H1 (cell line): ENCODE measurements around the gene NCOA6. TPM values are rescaled to one million over a fixed set of nuclear protein-coding genes. Genes with fewer than 3 reads are reported as not detected.

Experiments
- CTCF ChIA-PET: fragments of 300-600 bp; sonication (Branson Sonifier 250); formaldehyde crosslinking; loops from one replicate; lab custom pipeline; 2021; ENCODE audit not compliant: partially characterized antibody; lab: Charles Lee
- POLR2A ChIA-PET: fragments of 300-600 bp; sonication (Branson Sonifier 250); formaldehyde crosslinking; loops from one replicate; lab custom pipeline; 2021; ENCODE audit warnings: inconsistent platforms; ENCODE audit not compliant: partially characterized antibody; lab: Charles Lee
- DNase-seq, 2 experiments: peaks; one replicate each; pipeline versions ENCODE4 v3.0.0 to v3.0.0-alpha.2; 2010 to 2022; ENCODE audit warnings: low spot score in 2 of 2, low read depth in 1 of 2, mixed read lengths in 1 of 2
- FAIRE-seq: peaks from 2 replicates; lab custom pipeline; 2011; peaks lifted over from hg19 to GRCh38; lab: Jason Lieb, UNC
- H2AFZ ChIP-seq: 2 replicates; pipeline ENCODE4 v1.8.1; 2012; ENCODE audit warnings: low read length, inconsistent platforms
- H2AK5ac ChIP-seq: 2 replicates; pipeline ENCODE4 v1.6.1; 2013; ENCODE audit warnings: low read depth, low read length
- H2BK120ac ChIP-seq: replicated peaks from 2 replicates; pipeline ENCODE3; 2013; ENCODE audit warnings: low read depth, low read length, inconsistent platforms
- H2BK12ac ChIP-seq: 2 replicates; pipeline ENCODE4 v1.6.1; 2013; ENCODE audit warnings: low read depth, low read length
- H2BK15ac ChIP-seq: 2 replicates; pipeline ENCODE4 v1.6.1; 2013; ENCODE audit warnings: low read length
- H2BK20ac ChIP-seq: 2 replicates; pipeline ENCODE4 v1.6.1; 2013; ENCODE audit warnings: low read length
- H2BK5ac ChIP-seq: 2 replicates; pipeline ENCODE4 v1.6.1; 2013; ENCODE audit warnings: low read depth, low read length
- H3K14ac ChIP-seq: 2 replicates; pipeline ENCODE4 v1.6.1; 2013; ENCODE audit warnings: inconsistent platforms; ENCODE audit not compliant: insufficient read length
- H3K18ac ChIP-seq: 2 replicates; pipeline ENCODE4 v1.6.1; 2013; ENCODE audit warnings: low read length; ENCODE audit errors: extremely low read depth
- H3K23ac ChIP-seq: 2 replicates; pipeline ENCODE4 v1.6.1; 2013; ENCODE audit warnings: inconsistent platforms; ENCODE audit not compliant: insufficient read length
- H3K23me2 ChIP-seq: 2 replicates; pipeline ENCODE4 v1.6.1; 2013; ENCODE audit warnings: low read depth, low read length
- H3K27ac ChIP-seq: 2 replicates; pipeline ENCODE4 v1.6.1; 2011; ENCODE audit warnings: low read depth, low read length, inconsistent platforms
- H3K27me3 ChIP-seq, 4 experiments: replicated peaks in 1 of 4; 1 replicate in 1 of 4; 2 replicates in 3 of 4; pipeline versions ENCODE4 v1.6.1 to v1.8.1; 2011 to 2013; ENCODE audit warnings: low read length in 3 of 4, mild to moderate bottlenecking in 3 of 4, inconsistent platforms in 2 of 4, mixed read lengths in 2 of 4, moderate library complexity in 1 of 4; ENCODE audit not compliant: control insufficient read depth in 3 of 4, insufficient read depth in 3 of 4; ENCODE audit errors: extremely low read depth in 1 of 4
- H3K36me3 ChIP-seq, 4 experiments: 2 replicates each; pipeline versions ENCODE4 v1.6.1 to v1.8.1; 2011 to 2013; ENCODE audit warnings: mild to moderate bottlenecking in 4 of 4, low read length in 3 of 4, moderate library complexity in 2 of 4, control low read depth in 1 of 4, inconsistent platforms in 1 of 4; ENCODE audit not compliant: insufficient read depth in 4 of 4, control insufficient read depth in 2 of 4
- H3K4ac ChIP-seq: replicated peaks from 2 replicates; pipeline ENCODE3; 2013; ENCODE audit warnings: low read length, low read depth, mixed read lengths, inconsistent platforms; ENCODE audit not compliant: insufficient read length
- H3K4me1 ChIP-seq, 4 experiments: replicated peaks in 1 of 4; 1 replicate in 1 of 4; 2 replicates in 3 of 4; pipeline versions ENCODE4 v1.6.1 to v1.8.1; 2011 to 2013; ENCODE audit warnings: low read length in 3 of 4, inconsistent platforms in 2 of 4, mixed read lengths in 1 of 4; ENCODE audit not compliant: insufficient read depth in 4 of 4, control insufficient read depth in 3 of 4
- H3K4me2 ChIP-seq, 2 experiments: 2 replicates each; pipeline versions ENCODE4 v1.6.1 to v1.8.1; 2011 to 2013; ENCODE audit warnings: low read depth in 2 of 2, low read length in 2 of 2, control low read depth in 1 of 2, inconsistent platforms in 1 of 2, mild to moderate bottlenecking in 1 of 2; ENCODE audit not compliant: insufficient read depth in 1 of 2
- H3K4me3 ChIP-seq, 4 experiments: fragments of 200-600, 300-600 bp in 1 of 4; sonication (generic), shearing (Covaris generic), sonication (Bioruptor Twin) in 1 of 4; 2 replicates each; pipeline versions ENCODE4 v1.5.1 to v1.8.1; 2011 to 2016; ENCODE audit warnings: low read length in 4 of 4, low read depth in 3 of 4, control low read depth in 2 of 4, inconsistent platforms in 2 of 4, mild to moderate bottlenecking in 2 of 4, mixed read lengths in 1 of 4, moderate library complexity in 1 of 4; ENCODE audit not compliant: insufficient read depth in 2 of 4; ENCODE audit errors: extremely low read depth in 1 of 4
- H3K56ac ChIP-seq: replicated peaks from 2 replicates; pipeline ENCODE3; 2013; ENCODE audit warnings: low read depth, mild to moderate bottlenecking, mixed read lengths, low read length, inconsistent platforms; ENCODE audit not compliant: insufficient read length
- H3K79me1 ChIP-seq: 2 replicates; pipeline ENCODE4 v1.6.1; 2013; ENCODE audit warnings: low read depth, low read length, control low read depth
- H3K79me2 ChIP-seq, 2 experiments: 2 replicates each; pipeline versions ENCODE4 v1.6.1 to v1.8.1; 2012 to 2013; ENCODE audit warnings: low read length in 2 of 2, mild to moderate bottlenecking in 2 of 2, inconsistent platforms in 1 of 2; ENCODE audit not compliant: insufficient read depth in 2 of 2, control insufficient read depth in 1 of 2
- H3K9ac ChIP-seq, 4 experiments: replicated peaks in 1 of 4; 1 replicate in 1 of 4; 2 replicates in 3 of 4; pipeline versions ENCODE4 v1.6.1 to v1.8.1; 2011 to 2013; ENCODE audit warnings: low read depth in 3 of 4, low read length in 3 of 4, control low read depth in 2 of 4, mild to moderate bottlenecking in 2 of 4, moderate library complexity in 2 of 4, inconsistent platforms in 1 of 4; ENCODE audit errors: extremely low read depth in 1 of 4
- H3K9me3 ChIP-seq, 2 experiments: 2 replicates each; pipeline versions ENCODE4 v1.6.1 to v1.8.1; 2012 to 2013; ENCODE audit warnings: mild to moderate bottlenecking in 2 of 2, moderate library complexity in 2 of 2, control low read depth in 1 of 2, inconsistent platforms in 1 of 2, low read depth in 1 of 2, low read length in 1 of 2, mixed read lengths in 1 of 2; ENCODE audit not compliant: insufficient read depth in 2 of 2
- H4K20me1 ChIP-seq, 2 experiments: replicated peaks in 1 of 2; 2 replicates each; pipeline versions ENCODE3 to v1.8.1; 2011 to 2013; ENCODE audit warnings: inconsistent platforms in 2 of 2, low read length in 2 of 2, mild to moderate bottlenecking in 1 of 2; ENCODE audit not compliant: insufficient read depth in 2 of 2, control insufficient read depth in 1 of 2
- H4K5ac ChIP-seq: 2 replicates; pipeline ENCODE4 v1.6.1; 2013; ENCODE audit warnings: low read length, low read depth, mixed read lengths, inconsistent platforms; ENCODE audit not compliant: insufficient read length
- H4K8ac ChIP-seq: 2 replicates; pipeline ENCODE4 v1.8.0; 2013; ENCODE audit warnings: mild to moderate bottlenecking, moderate library complexity, low read length, inconsistent platforms; ENCODE audit not compliant: insufficient read depth; ENCODE audit errors: extremely low read depth
- H4K91ac ChIP-seq: replicated peaks from 2 replicates; pipeline ENCODE3; 2013; ENCODE audit warnings: low read length, mixed read lengths, inconsistent platforms; ENCODE audit not compliant: insufficient read length
- ASH2L ChIP-seq: fragments of 200-600, 300-600 bp; sonication (generic); IDR thresholded peaks from one replicate; pipeline ENCODE4 v1.7.1; 2017; ENCODE audit warnings: low read length
- BACH1 ChIP-seq: IDR thresholded peaks from 2 replicates; pipeline ENCODE4 v1.6.1; 2012; ENCODE audit warnings: low read length, improper control_type of control experiment
- CBX5 ChIP-seq: fragments of 300-800, 300-1000 bp; sonication (generic); IDR thresholded peaks from 2 replicates; pipeline ENCODE4 v1.7.1; 2016; ENCODE audit warnings: antibody characterized with exemption, low read length, low read depth
- CHD1 ChIP-seq: IDR thresholded peaks from 2 replicates; pipeline ENCODE4 v1.6.1; 2012; ENCODE audit warnings: low read depth, low read length, improper control_type of control experiment
- CTBP2 ChIP-seq: IDR thresholded peaks from 2 replicates; pipeline ENCODE4 v1.7.0; 2011; ENCODE audit warnings: borderline replicate concordance, mild to moderate bottlenecking, moderate library complexity, mixed read lengths, low read length; ENCODE audit not compliant: insufficient read depth, insufficient read length
- EZH2 ChIP-seq: fragments of 200-600 bp; sonication (generic); IDR thresholded peaks from 2 replicates; pipeline ENCODE4 v1.7.1; 2012; ENCODE audit warnings: low read depth, mild to moderate bottlenecking, moderate library complexity, low read length, inconsistent platforms; ENCODE audit not compliant: severe bottlenecking
- GABPA ChIP-seq: IDR thresholded peaks from 2 replicates; pipeline ENCODE4 v1.6.1; 2011; ENCODE audit warnings: mild to moderate bottlenecking, low read length, moderate library complexity, borderline replicate concordance; ENCODE audit not compliant: insufficient read depth
- POU5F1 ChIP-seq: IDR thresholded peaks from 2 replicates; pipeline ENCODE4 v1.6.1; 2011; ENCODE audit warnings: low read depth, mild to moderate bottlenecking, low read length, moderate library complexity
- RXRA ChIP-seq: IDR thresholded peaks from 2 replicates; pipeline ENCODE4 v1.6.1; 2011; ENCODE audit warnings: low read depth, mild to moderate bottlenecking, low read length, moderate library complexity; ENCODE audit not compliant: insufficient read depth
- SP1 ChIP-seq: IDR thresholded peaks from 2 replicates; pipeline ENCODE4 v1.6.1; 2011; ENCODE audit warnings: low read depth, low read length
- TAF1 ChIP-seq: IDR thresholded peaks from 2 replicates; pipeline ENCODE4 v1.6.1; 2011; ENCODE audit warnings: mild to moderate bottlenecking, low read depth, low read length
- TCF12 ChIP-seq: IDR thresholded peaks from 2 replicates; pipeline ENCODE4 v1.6.1; 2011; ENCODE audit warnings: low read depth, mild to moderate bottlenecking, low read length
- WGBS, 2 experiments: shearing (Covaris generic) in 1 of 2; methylation state at CpG; one replicate each; pipeline versions ENCODE4 v1.1.6 to v1.1.7; 2013 to 2015; ENCODE audit warnings: low lambda C conversion rate in 2 of 2, mixed read lengths in 2 of 2, inconsistent platforms in 1 of 2, low coverage in 1 of 2, missing lambda C conversion rate in 1 of 2; ENCODE audit not compliant: insufficient replicate concordance in 2 of 2, insufficient coverage in 1 of 2, insufficient read length in 1 of 2; ENCODE audit errors: extremely low coverage in 1 of 2, missing lambda C conversion rate in 1 of 2; 5-methylcytosine and 5-hydroxymethylcytosine counted together
- polyA plus RNA-seq, 7 experiments: library from polyadenylated mRNA; depleted of rRNA in 3 of 7; stranded (reverse) in 5 of 7; unstranded in 2 of 7; fragments of >200 nt in 5 of 7; fragments of 200-250 nt in 2 of 7; gene quantifications; 1 replicate in 5 of 7; 2 replicates in 1 of 7; 4 replicates in 1 of 7; pipeline versions ENCODE4 v1.2.1 to v1.2.3, GENCODE V29; 2011 to 2013; ENCODE audit warnings: missing spikeins in 2 of 7, mixed read lengths in 2 of 7
- total RNA-seq: library from RNA; stranded (reverse); fragmentation: NEBNext Ultra II Directional; extraction: Animal tissue kit (Norgen Biotek cat#: 25700); gene quantifications from 2 replicates; pipeline ENCODE4 v1.2.1, GENCODE V29; 2021
- TF ChIP-seq, protein P1 (sequence below): IDR thresholded peaks from 2 replicates; pipeline ENCODE4 v1.6.1; 2012; ENCODE audit warnings: inconsistent platforms
- TF ChIP-seq, protein P2 (sequence below): IDR thresholded peaks from 2 replicates; pipeline ENCODE4 v1.6.1; 2011; ENCODE audit warnings: low read length, improper control_type of control experiment

The NCOA6 gene
- total and polyA plus RNA-seq, 2 of the 8 experiments (the other 6 are each of a cell fraction or from before 2014, with no cell fraction given) = 9.0 to 9.5 TPM

DNA sequence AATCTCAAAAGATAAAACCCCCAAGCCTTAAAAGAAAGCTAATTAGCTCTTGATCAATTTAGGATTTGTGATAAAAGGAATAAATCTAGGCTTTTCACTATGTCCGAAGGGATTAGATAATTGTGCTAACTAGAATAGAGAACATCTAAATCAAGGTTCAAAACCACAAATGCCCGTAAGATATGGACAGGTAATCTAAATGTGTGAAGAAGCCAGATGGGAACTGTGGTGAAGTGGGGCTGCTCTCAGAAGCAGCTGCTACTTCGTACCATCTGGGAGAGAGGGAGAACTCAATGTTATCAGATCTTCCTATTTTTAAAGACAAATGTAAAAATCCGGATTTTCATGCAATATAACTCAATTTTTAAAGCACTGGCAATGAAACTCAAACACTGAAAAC, 44.2 kb downstream of the NCOA6 start:
- H2AFZ ChIP-seq = no peak overlapping the region
- DNase-seq (no peak), FAIRE-seq (no peak)
- no peak overlapping the region for H3K23ac ChIP-seq
- TF ChIP-seq RXRA = no peak
- TF ChIP-seq, protein P1, sequence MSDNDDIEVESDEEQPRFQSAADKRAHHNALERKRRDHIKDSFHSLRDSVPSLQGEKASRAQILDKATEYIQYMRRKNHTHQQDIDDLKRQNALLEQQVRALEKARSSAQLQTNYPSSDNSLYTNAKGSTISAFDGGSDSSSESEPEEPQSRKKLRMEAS = no peak
- TF ChIP-seq, protein P2, sequence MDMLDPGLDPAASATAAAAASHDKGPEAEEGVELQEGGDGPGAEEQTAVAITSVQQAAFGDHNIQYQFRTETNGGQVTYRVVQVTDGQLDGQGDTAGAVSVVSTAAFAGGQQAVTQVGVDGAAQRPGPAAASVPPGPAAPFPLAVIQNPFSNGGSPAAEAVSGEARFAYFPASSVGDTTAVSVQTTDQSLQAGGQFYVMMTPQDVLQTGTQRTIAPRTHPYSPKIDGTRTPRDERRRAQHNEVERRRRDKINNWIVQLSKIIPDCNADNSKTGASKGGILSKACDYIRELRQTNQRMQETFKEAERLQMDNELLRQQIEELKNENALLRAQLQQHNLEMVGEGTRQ = no peak
- TF ChIP-seq ASH2L = no peak
- no peak for TF ChIP-seq BACH1
- no peak for TF ChIP-seq SP1
- TF ChIP-seq EZH2 = no peak
- TF ChIP-seq CTBP2 = no peak
- TF ChIP-seq TCF12 = no peak
- no peak for TF ChIP-seq CBX5
- TF ChIP-seq TAF1 = no peak
- TF ChIP-seq CHD1 = no peak
- no peak for TF ChIP-seq POU5F1
- TF ChIP-seq GABPA = no peak
- H3K18ac ChIP-seq = no peak overlapping the region
- no peak overlapping the region for H3K14ac ChIP-seq
- H2BK15ac ChIP-seq = no peak overlapping the region
- no peak overlapping the region for H3K4me3 ChIP-seq
- no peak overlapping the region for H3K27ac ChIP-seq
- no peak overlapping the region for H3K56ac ChIP-seq
- H2AK5ac ChIP-seq = no peak overlapping the region
- H4K5ac ChIP-seq = no peak overlapping the region
- H4K20me1 ChIP-seq = no peaks in the 10 kb centered on the region
- H3K27me3 ChIP-seq = no peaks in the 10 kb centered on the region
- 81% methylated on average over 4 of the region's 4 CpGs; no CpG with 5 or more reads in 1 of the 2 experiments for WGBS, 2 experiments
- H2BK20ac ChIP-seq = no peak overlapping the region
- ChIA-PET CTCF (interaction anchor here (1.1 to 2.7 kb wide), 2 partner anchors 12 to 23 kb away, joined by 4 to 15 read pairs; no protein-coding TSS in a partner anchor), POLR2A (no interaction called here)
- H3K79me2 ChIP-seq = no peaks in the 10 kb centered on the region
- H3K4me2 ChIP-seq = no peak overlapping the region
- H2BK120ac ChIP-seq = no peak overlapping the region
- no peak overlapping the region for H4K8ac ChIP-seq
- H3K9me3 ChIP-seq = no peaks in the 10 kb centered on the region
- no peaks in the 10 kb centered on the region for H3K79me1 ChIP-seq
- H3K23me2 ChIP-seq = no peaks in the 10 kb centered on the region
- no peak overlapping the region for H3K9ac ChIP-seq
- no peak overlapping the region for H4K91ac ChIP-seq
- no peak overlapping the region for H2BK12ac ChIP-seq
- H3K4me1 ChIP-seq = no peaks in the 10 kb centered on the region
- peaks cover 0 to under 1% (median 0%) of the 10 kb centered on the region in 4 experiments; a peak in 1 of 8 replicates for H3K36me3 ChIP-seq
- H3K4ac ChIP-seq = no peak overlapping the region
- no peak overlapping the region for H2BK5ac ChIP-seq
